GM18498 (cell line): Measurements from ENCODE around the gene OR10T2.
"Not testable (repeated sequence)": the region's sequence is repeated elsewhere in the genome, so short reads cannot be mapped to it uniquely, and the experiment has no call there.

Experiments
- ATAC-seq: cut with Tn5 transposase; IDR thresholded peaks from one replicate; pipeline ENCODE4 v1.9.1; 2021; ENCODE audit warnings: mild to moderate bottlenecking, moderate library complexity; ENCODE audit not compliant: unreplicated experiment

The OR10T2 gene

DNA sequence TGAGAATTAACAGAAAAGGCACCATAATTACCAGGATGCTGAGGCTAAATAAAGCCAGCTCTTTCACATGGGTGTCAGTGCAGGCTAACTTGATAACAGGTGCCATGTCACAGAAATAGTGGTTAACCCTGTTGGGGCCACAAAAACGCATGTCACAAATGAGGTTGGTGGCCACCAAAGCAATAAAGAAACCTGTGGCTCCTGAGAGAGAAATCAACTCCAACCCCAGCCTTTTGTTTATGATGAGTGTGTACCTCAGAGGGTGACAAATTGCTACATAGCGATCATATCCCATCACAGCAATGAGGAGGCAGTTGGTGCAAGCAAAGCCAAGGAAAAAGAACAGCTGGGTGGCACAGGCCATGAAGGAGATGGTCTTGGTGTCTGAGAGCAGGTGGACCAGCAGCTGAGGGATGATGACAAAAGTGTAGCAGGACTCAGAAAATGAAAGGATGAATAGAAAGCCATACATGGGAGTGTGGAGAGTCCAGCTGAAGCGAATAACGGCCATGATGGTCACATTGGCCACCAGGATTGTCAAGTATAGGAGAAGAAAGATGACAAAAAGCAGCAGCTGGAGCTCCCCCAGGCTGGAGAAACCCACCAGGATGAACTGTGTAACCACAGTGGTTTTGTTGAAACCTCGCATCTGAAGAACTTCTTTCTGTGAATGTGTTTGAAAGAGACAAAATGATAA, at the start of gene OR10T2:
TSS of gene OR10T2 (minus strand) at position 649 of the 697 bp plus-strand sequence. CDS start at position 649, 0 bp downstream.
- no peak for ATAC-seq

GRCh38 chr1:158445376-158445775, 46.1 kb upstream of the OR10T2 start:
- no peak for ATAC-seq

DNA sequence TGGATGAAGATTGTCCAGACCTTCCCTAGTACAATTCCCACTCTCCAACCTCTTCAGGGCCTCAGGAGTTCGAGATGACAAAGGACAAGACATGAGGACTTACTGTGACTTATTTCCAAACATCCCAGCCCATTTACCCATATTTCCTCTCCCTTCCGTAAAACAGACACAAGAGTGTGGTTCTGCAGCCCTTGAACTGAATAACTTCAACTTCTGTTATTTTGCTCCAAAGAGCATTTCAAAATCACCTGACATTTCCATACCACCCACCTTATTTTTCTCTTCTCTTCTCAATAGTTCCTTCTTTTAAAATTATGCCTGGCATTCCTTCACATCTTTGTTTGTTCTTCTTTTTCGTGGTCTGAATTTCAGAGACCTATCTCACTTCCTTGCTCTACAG, 35.5 kb upstream of the OR10T2 start:
- ATAC-seq: no peak

- ATAC-seq: not testable (repeated sequence)
Measured at GRCh38 chr1:158430163-158430562, 30.9 kb upstream of the OR10T2 start.

DNA sequence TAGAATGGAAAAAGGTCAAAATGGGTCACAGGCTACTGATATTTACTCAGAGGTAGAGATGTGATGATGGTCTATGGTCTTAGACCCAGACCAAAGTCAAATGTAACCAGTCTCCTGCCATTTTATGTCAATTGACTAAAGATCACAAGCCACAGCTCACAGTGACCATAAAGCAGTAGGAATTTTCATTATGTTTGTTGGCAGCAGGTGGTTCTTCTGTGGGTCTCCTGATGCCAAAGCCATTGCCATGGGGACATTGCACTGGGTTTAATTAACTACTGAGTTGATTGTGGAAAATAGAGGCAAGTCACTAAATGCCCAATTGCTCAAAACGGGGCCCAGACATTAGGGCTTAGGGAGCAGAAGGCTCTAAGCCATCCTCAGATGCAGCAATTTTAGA, 26.9 kb upstream of the OR10T2 start, which contains the start of gene OR10K2:
TSS of gene OR10K2 (minus strand) at position 101 of the 400 bp plus-strand sequence. CDS start 5,371 bp downstream, outside the sequence.
- no peak for ATAC-seq

DNA sequence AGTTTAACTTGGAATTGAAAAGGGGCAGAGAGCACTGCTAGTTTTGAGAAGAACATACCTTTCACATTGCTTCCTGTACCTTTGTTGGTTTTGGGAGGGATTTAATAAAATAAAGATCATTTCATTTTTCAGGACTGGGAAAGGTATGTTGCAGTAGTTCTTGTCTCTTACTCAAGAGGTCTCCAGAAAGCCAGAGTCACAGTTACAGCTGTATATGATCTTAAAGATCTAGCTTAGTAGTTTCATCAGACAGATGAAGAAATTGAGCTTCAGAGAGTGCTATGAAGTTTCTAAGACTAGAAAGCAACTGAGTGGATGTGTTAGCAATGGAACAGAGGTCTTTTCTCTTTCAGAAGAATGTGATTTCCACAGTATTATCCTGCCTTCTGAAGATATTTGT, 25.8 kb upstream of the OR10T2 start:
- ATAC-seq: no peak

GRCh38 chr1:158422212-158422611, 22.9 kb upstream of the OR10T2 start:
- no peak for ATAC-seq

GRCh38 chr1:158417586-158417985, 18.3 kb upstream of the OR10T2 start:
- no peak for ATAC-seq

GRCh38 chr1:158414651-158415345, 15.5 kb upstream of the OR10T2 start:
- no peak for ATAC-seq

- ATAC-seq: no peak
Measured at GRCh38 chr1:158407092-158407491, 7.8 kb upstream of the OR10T2 start.

GRCh38 chr1:158400871-158401270, 1.6 kb upstream of the OR10T2 start:
- no peak for ATAC-seq

DNA sequence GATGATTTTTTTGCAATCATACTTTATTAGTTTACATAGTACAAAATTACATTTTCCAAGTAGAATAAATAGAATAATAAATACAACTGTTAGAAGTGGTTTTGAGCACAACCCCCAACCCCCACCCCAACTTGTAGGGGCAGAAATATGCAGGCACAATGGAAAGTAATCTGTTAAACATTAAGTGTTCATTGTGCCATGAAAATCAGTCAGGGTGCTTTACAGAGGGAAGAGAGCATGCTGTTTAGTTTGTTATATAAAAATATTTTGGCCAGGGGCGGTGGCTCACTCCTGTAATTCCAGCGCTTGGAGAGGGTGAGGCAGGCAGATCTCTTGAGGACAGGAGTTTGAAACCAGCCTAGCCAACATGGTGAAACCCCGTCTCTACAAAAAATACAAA, 2.6 kb downstream of the OR10T2 start:
- no peak for ATAC-seq

- ATAC-seq: no peak
Measured at GRCh38 chr1:158393476-158393875, 5.8 kb downstream of the OR10T2 start.

GRCh38 chr1:158391099-158391498, 8.2 kb downstream of the OR10T2 start:
- no peak for ATAC-seq

- ATAC-seq: no peak
Measured at GRCh38 chr1:158390331-158390730, 8.9 kb downstream of the OR10T2 start.

- ATAC-seq: no peak
Measured at GRCh38 chr1:158374860-158375259, 24.4 kb downstream of the OR10T2 start.

DNA sequence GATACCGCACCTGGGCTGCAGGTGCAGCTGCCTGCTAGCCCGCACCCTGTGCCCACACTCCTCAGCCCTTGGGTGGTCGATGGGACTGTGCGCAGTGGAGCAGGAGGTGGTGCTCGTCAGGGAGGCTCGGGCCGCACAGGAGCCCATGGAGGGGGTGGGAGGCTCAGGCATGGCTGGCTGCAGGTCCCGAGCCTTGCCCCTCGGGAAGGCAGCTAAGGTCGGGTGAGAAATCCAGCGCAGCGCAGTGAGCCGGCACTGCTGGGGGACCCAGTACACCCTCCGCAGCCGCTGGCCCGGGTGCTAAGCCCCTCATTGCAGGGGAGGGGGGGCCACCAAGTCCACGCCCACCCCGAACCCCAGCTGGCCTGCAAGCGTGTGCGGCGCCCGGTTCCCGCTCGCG, 25.2 kb downstream of the OR10T2 start:
- not testable (repeated sequence) for ATAC-seq

DNA sequence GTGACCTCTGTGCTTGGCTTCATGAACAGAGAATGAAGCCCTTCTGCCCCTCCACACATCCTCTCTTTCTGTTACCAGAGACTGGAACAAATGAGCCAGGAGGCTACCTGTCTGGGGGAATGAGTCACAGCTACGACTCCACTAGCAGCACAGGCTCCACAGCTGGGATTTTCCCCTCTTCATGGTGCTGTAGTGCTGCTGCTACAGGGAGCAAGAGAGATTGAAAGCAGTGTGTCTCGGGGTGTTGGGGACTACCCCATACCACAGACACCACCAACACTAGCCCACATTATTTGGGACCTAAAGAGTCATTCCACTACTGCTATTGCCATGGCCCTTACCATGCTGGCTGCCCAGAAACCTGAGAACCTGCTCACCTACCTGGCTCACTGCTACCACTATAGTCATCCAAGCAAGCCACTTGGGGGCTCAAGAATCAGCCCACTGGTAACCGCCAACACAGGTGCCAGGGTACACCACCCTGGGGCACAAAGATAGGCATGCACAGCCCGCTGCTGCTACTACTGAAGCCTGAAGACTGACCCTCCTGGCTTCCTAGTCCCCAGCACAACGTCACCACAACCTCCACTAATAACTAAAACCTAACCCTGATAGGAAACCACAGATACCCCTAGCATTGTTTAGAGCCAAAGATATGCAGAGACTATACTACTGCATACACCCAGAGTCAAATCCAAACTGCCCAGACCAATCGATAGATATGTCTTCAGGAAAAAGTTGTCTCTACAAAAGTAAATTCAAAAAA, 27.9 kb downstream of the OR10T2 start:
- ATAC-seq: peak; percentile 90

DNA sequence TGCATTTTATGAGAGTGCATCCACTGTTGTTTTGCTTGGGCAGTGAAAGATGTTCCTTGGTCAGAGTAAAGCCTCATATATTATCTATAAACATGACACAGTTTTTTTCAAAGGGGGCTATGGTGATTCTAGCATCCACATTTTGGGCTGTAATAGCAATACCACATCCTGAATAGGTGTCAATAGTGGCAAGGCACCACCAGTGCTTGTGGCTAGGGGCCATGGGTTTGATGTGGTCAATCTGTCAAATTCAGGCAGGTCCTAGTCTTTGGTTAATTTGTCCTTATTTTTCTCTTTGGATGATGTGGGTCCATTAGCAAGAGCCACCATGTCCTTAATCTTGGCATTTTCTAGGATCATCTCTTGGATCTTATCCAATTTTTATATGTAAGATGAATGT, 32.5 kb downstream of the OR10T2 start:
- no peak for ATAC-seq

DNA sequence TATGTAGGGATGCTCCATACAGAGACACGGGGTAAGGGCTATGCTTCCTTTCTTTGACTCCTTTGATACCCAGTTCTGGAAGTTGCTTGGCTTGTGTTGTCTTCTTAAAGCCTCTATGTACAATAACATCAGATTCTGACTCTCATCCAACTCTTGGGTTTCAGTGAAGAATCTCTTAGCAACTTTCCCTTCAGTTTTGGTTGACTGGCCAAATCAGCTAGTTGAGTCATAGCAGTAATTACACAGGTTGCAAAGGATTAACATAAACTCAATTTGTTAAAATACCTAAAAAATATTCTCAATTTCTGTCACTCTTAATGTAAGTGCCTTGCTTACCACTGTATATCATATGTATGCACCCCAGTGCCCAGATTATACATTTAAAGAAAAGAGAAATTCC, 36.3 kb downstream of the OR10T2 start:
- ATAC-seq: no peak

GRCh38 chr1:158362482-158362881, 36.8 kb downstream of the OR10T2 start:
- ATAC-seq: no peak

GRCh38 chr1:158357441-158357840, 41.8 kb downstream of the OR10T2 start:
- no peak for ATAC-seq
